Measurements from ENCODE around the gene PFDN5. TPM values are rescaled to one million over a fixed set of nuclear protein-coding genes. Genes with fewer than 3 reads are reported as not detected.
"Not testable (repeated sequence)": the region's sequence is repeated elsewhere in the genome, so short reads cannot be mapped to it uniquely, and the experiment has no call there.

The PFDN5 gene
- total RNA-seq, 1 donor from 2014 or later = 379 TPM

DNA sequence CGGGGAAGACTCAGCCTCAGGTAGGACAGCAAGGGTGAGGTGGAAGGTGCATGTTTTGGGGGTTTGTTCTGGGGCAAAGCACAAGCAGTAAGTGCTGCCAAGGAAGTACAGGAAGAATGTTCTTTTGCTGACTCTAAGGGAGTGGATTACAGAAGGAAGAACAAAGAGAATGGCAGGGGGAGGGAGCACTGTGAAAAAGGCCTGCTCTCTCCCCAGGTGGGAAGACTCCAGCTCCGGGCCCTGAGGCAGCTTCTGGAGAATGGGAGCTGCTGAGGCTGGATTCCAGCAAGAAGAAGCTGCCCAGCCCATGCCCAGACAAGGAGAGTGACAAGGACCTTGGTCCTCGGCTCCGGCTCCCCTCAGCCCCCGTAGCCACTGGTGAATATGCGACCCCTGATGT, 7.0 kb upstream of the PFDN5 start:
- H3K27me3 Mint-ChIP-seq = no peaks in the 10 kb centered on the region
- no peaks in the 10 kb centered on the region for H3K4me1 Mint-ChIP-seq (ENCODE audit: low read depth)
- no peak for DNase-seq (ENCODE audit: low spot score, unreplicated experiment)
- no peak overlapping the region for H3K27ac Mint-ChIP-seq
- TF ChIP-seq CTCF (IDR thresholded peaks at IDR 0.05; ENCODE audit: unreplicated experiment) = no peak
- no peaks in the 10 kb centered on the region for H3K9me3 Mint-ChIP-seq (ENCODE audit: low read depth)
- peaks cover 8% of the 10 kb centered on the region for H3K36me3 Mint-ChIP-seq (ENCODE audit: insufficient read depth)
- no peak overlapping the region for H3K4me3 Mint-ChIP-seq (ENCODE audit: low read depth)

- Mint-ChIP-seq H3K9me3 (ENCODE audit: low read depth) (no peaks in the 10 kb centered on the region), H3K4me3 (ENCODE audit: low read depth) (no peak overlapping the region), H3K27ac (peak overlapping the region; percentile 16), H3K4me1 (ENCODE audit: low read depth) (peaks cover under 1% of the 10 kb centered on the region), H3K27me3 (no peaks in the 10 kb centered on the region), H3K36me3 (ENCODE audit: insufficient read depth) (peaks cover 6% of the 10 kb centered on the region)
- no peak for TF ChIP-seq CTCF (IDR thresholded peaks at IDR 0.05; ENCODE audit: unreplicated experiment)
- no peak for DNase-seq (ENCODE audit: low spot score, unreplicated experiment)
These were observed 5.5 kb upstream of the PFDN5 start for GRCh38 chr12:53289891-53290290.

- DNase-seq (ENCODE audit: low spot score, unreplicated experiment) = no peak
- no peak overlapping the region for H3K27ac Mint-ChIP-seq
- H3K36me3 Mint-ChIP-seq (ENCODE audit: insufficient read depth) = peaks cover 6% of the 10 kb centered on the region
- H3K4me1 Mint-ChIP-seq (ENCODE audit: low read depth) = peaks cover 4% of the 10 kb centered on the region
- H3K9me3 Mint-ChIP-seq (ENCODE audit: low read depth) = no peaks in the 10 kb centered on the region
- H3K27me3 Mint-ChIP-seq = no peaks in the 10 kb centered on the region
- H3K4me3 Mint-ChIP-seq (ENCODE audit: low read depth) = no peak overlapping the region
- TF ChIP-seq CTCF (IDR thresholded peaks at IDR 0.05; ENCODE audit: unreplicated experiment) = no peak
These were observed 4.7 kb upstream of the PFDN5 start for GRCh38 chr12:53290661-53291060.

DNA sequence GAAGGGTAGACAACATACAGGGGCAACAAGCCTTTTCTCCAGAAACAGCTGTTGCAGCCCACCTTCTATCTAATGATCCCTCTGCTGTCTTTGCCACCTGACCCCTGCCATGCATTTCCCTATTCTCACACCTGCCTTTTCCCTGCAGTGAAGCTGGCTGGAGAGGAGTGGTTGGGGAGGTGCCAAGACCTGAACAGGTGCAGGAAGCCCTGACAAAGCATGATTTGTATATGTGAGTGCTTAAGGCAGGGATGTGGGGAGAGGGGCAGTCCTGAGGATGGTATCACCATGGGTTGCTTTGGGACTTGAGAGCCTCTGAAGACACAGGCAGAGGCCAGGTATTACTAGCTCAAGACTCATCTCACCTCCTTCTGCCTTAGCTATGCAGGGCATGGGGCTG, 2.9 kb upstream of the PFDN5 start:
- Mint-ChIP-seq H3K27ac (no peak overlapping the region), H3K9me3 (ENCODE audit: low read depth) (no peaks in the 10 kb centered on the region), H3K27me3 (no peaks in the 10 kb centered on the region), H3K4me1 (ENCODE audit: low read depth) (peaks cover 14% of the 10 kb centered on the region), H3K36me3 (ENCODE audit: insufficient read depth) (peaks cover 5% of the 10 kb centered on the region), H3K4me3 (ENCODE audit: low read depth) (no peak overlapping the region)
- no peak for TF ChIP-seq CTCF (IDR thresholded peaks at IDR 0.05; ENCODE audit: unreplicated experiment)
- no peak for DNase-seq (ENCODE audit: low spot score, unreplicated experiment)

GRCh38 chr12:53295891-53296219, 513 bp downstream of the PFDN5 start:
- Mint-ChIP-seq H3K27me3 (no peaks in the 10 kb centered on the region), H3K4me1 (ENCODE audit: low read depth) (peaks cover 25% of the 10 kb centered on the region)
- no peak for TF ChIP-seq CTCF (IDR thresholded peaks at IDR 0.05; ENCODE audit: unreplicated experiment)

GRCh38 chr12:53297106-53297505, 1.8 kb downstream of the PFDN5 start:
- peak overlapping the region; percentile 99 for H3K4me3 Mint-ChIP-seq (ENCODE audit: low read depth)
- not testable (repeated sequence) for H3K27me3 Mint-ChIP-seq; H3K36me3 Mint-ChIP-seq (ENCODE audit: insufficient read depth); H3K9me3 Mint-ChIP-seq (ENCODE audit: low read depth); DNase-seq (ENCODE audit: low spot score, unreplicated experiment); H3K27ac Mint-ChIP-seq
- peaks cover 30% of the 10 kb centered on the region for H3K4me1 Mint-ChIP-seq (ENCODE audit: low read depth)

More at GRCh38 chr12:53295891-53296219, 513 bp downstream of the PFDN5 start:
- peaks cover 8% of the 10 kb centered on the region for H3K36me3 Mint-ChIP-seq (ENCODE audit: insufficient read depth)
- peak overlapping the region; percentile 98 for H3K27ac Mint-ChIP-seq
- H3K4me3 Mint-ChIP-seq (ENCODE audit: low read depth) = peak overlapping the region; percentile 99
- no peaks in the 10 kb centered on the region for H3K9me3 Mint-ChIP-seq (ENCODE audit: low read depth)
- no peak for DNase-seq (ENCODE audit: low spot score, unreplicated experiment)
